Astrocyte (in vitro differentiated cells and primary cell): Measurements from ENCODE around the gene SLC35A2. TPM values are rescaled to one million over a fixed set of nuclear protein-coding genes. Genes with fewer than 3 reads are reported as not detected.
A peak's percentile ranks its signal among the peaks of the same experiment; 100 is the strongest.

ENCODE experiments used
- DNase-seq: peaks from one replicate; pipeline ENCODE4 v3.0.0-alpha.2; 2010; ENCODE audit warnings: low read depth
- FAIRE-seq: peaks from 2 replicates; lab custom pipeline; 2011; peaks lifted over from hg19 to GRCh38; lab: Jason Lieb, UNC
- H2AFZ ChIP-seq: 2 replicates; pipeline ENCODE4 v1.6.0; 2012; ENCODE audit warnings: low read depth, low read length, inconsistent platforms
- H3K27ac ChIP-seq: 2 replicates; pipeline ENCODE4 v1.5.1; 2011; ENCODE audit warnings: low read depth, low read length, inconsistent platforms
- H3K27me3 ChIP-seq: 2 replicates; pipeline ENCODE4 v1.6.0; 2011; ENCODE audit warnings: low read length, inconsistent platforms; ENCODE audit not compliant: insufficient read depth
- H3K36me3 ChIP-seq: 2 replicates; pipeline ENCODE4 v1.5.1; 2011; ENCODE audit warnings: low read length, inconsistent platforms; ENCODE audit not compliant: insufficient read depth
- H3K4me1 ChIP-seq: 2 replicates; pipeline ENCODE4 v1.5.1; 2011; ENCODE audit warnings: low read length, inconsistent platforms; ENCODE audit not compliant: insufficient read depth
- H3K4me2 ChIP-seq: 2 replicates; pipeline ENCODE4 v1.6.0; 2012; ENCODE audit warnings: low read length, inconsistent platforms
- H3K4me3 ChIP-seq: 2 replicates; pipeline ENCODE4 v1.5.1; 2011; ENCODE audit warnings: low read depth, mild to moderate bottlenecking, low read length, inconsistent platforms; ENCODE audit not compliant: insufficient read depth
- H3K79me2 ChIP-seq: 2 replicates; pipeline ENCODE4 v1.6.0; 2012; ENCODE audit warnings: mild to moderate bottlenecking, low read length, inconsistent platforms; ENCODE audit not compliant: insufficient read depth
- H3K9ac ChIP-seq: 2 replicates; pipeline ENCODE4 v1.6.0; 2012; ENCODE audit warnings: mild to moderate bottlenecking, low read length, inconsistent platforms
- H3K9me3 ChIP-seq: 2 replicates; pipeline ENCODE4 v1.5.1; 2012; ENCODE audit warnings: low read depth, mild to moderate bottlenecking, low read length, inconsistent platforms; ENCODE audit not compliant: insufficient read depth
- H4K20me1 ChIP-seq: 2 replicates; pipeline ENCODE4 v1.6.0; 2012; ENCODE audit warnings: low read length, inconsistent platforms; ENCODE audit not compliant: insufficient read depth
- H3K27ac Mint-ChIP-seq: one replicate; pipeline ENCODE4 v1.8.0; 2021; ENCODE audit warnings: mild to moderate bottlenecking, mixed read lengths; ENCODE audit not compliant: unreplicated experiment
- H3K27me3 Mint-ChIP-seq: one replicate; pipeline ENCODE4 v1.8.0; 2021; ENCODE audit warnings: low read depth, mixed read lengths; ENCODE audit not compliant: unreplicated experiment
- H3K36me3 Mint-ChIP-seq: one replicate; pipeline ENCODE4 v1.8.0; 2021; ENCODE audit warnings: low read depth, mixed read lengths; ENCODE audit not compliant: unreplicated experiment
- H3K4me1 Mint-ChIP-seq: one replicate; pipeline ENCODE4 v1.8.0; 2021; ENCODE audit warnings: low read depth, mixed read lengths; ENCODE audit not compliant: unreplicated experiment
- H3K4me3 Mint-ChIP-seq: one replicate; pipeline ENCODE4 v1.8.0; 2021; ENCODE audit warnings: mild to moderate bottlenecking, moderate library complexity, mixed read lengths; ENCODE audit not compliant: unreplicated experiment
- H3K9me3 Mint-ChIP-seq: one replicate; pipeline ENCODE4 v1.8.0; 2021; ENCODE audit warnings: mild to moderate bottlenecking, mixed read lengths; ENCODE audit not compliant: unreplicated experiment
- EZH2 ChIP-seq: IDR thresholded peaks from 2 replicates; pipeline ENCODE4 v1.6.1; 2012; ENCODE audit warnings: mild to moderate bottlenecking, low read length, inconsistent platforms; ENCODE audit not compliant: insufficient read depth
- total RNA-seq: library from RNA; stranded (reverse); gene quantifications from 2 replicates; pipeline ENCODE4 v1.2.1, GENCODE V29; 2021
- TF ChIP-seq, protein P1 (sequence below): IDR thresholded peaks from 2 replicates; pipeline ENCODE4 v1.5.1; 2011; ENCODE audit warnings: low read depth, mild to moderate bottlenecking, inconsistent platforms, low read length, moderate library complexity; ENCODE audit not compliant: insufficient read depth

Gene SLC35A2
- total RNA-seq, 1 donor from 2014 or later = 54.3 TPM

DNA sequence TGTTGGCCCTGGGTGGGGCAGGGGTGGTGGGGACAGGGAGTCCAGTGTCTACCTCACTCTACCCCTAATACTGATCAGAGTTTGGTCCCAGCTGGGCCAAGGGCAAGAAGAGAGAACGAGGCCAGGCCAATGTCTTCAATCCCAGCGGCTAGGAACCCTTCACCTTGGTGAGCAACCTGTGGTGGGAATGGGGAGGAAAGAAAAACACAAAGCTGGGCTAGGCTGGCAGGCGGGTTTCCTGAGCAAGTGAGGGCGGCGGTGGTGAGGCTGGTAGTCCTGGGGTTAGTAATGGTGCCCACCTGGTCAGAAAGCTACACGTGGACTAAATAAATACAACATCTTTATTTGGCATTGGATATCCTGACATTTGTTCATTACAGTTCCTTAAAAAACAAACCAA is 8.2 kb downstream of the SLC35A2 start:
- H3K9me3 ChIP-seq = no peaks in the 10 kb centered on the region
- H3K9me3 Mint-ChIP-seq = no peaks in the 10 kb centered on the region
- DNase-seq = no peak
- H3K27me3 ChIP-seq = no peaks in the 10 kb centered on the region
- no peak overlapping the region for H2AFZ ChIP-seq
- H3K4me2 ChIP-seq = no peak overlapping the region
- TF ChIP-seq, protein P1, sequence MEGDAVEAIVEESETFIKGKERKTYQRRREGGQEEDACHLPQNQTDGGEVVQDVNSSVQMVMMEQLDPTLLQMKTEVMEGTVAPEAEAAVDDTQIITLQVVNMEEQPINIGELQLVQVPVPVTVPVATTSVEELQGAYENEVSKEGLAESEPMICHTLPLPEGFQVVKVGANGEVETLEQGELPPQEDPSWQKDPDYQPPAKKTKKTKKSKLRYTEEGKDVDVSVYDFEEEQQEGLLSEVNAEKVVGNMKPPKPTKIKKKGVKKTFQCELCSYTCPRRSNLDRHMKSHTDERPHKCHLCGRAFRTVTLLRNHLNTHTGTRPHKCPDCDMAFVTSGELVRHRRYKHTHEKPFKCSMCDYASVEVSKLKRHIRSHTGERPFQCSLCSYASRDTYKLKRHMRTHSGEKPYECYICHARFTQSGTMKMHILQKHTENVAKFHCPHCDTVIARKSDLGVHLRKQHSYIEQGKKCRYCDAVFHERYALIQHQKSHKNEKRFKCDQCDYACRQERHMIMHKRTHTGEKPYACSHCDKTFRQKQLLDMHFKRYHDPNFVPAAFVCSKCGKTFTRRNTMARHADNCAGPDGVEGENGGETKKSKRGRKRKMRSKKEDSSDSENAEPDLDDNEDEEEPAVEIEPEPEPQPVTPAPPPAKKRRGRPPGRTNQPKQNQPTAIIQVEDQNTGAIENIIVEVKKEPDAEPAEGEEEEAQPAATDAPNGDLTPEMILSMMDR = no peak
- no peak for TF ChIP-seq EZH2
- H3K27ac ChIP-seq = no peak overlapping the region
- FAIRE-seq = no peak
- H3K36me3 Mint-ChIP-seq = peaks cover 9% of the 10 kb centered on the region
- no peaks in the 10 kb centered on the region for H3K27me3 Mint-ChIP-seq
- H3K4me1 ChIP-seq = no peaks in the 10 kb centered on the region
- H3K36me3 ChIP-seq = peaks cover 5% of the 10 kb centered on the region
- H3K4me3 Mint-ChIP-seq = peak overlapping the region; percentile 57
- H3K4me1 Mint-ChIP-seq = peaks cover 5% of the 10 kb centered on the region
- H3K4me3 ChIP-seq = no peak overlapping the region
- no peak overlapping the region for H3K27ac Mint-ChIP-seq
- H3K79me2 ChIP-seq = peaks cover 33% of the 10 kb centered on the region
- H3K9ac ChIP-seq = no peak overlapping the region
- peaks cover 26% of the 10 kb centered on the region for H4K20me1 ChIP-seq

DNA sequence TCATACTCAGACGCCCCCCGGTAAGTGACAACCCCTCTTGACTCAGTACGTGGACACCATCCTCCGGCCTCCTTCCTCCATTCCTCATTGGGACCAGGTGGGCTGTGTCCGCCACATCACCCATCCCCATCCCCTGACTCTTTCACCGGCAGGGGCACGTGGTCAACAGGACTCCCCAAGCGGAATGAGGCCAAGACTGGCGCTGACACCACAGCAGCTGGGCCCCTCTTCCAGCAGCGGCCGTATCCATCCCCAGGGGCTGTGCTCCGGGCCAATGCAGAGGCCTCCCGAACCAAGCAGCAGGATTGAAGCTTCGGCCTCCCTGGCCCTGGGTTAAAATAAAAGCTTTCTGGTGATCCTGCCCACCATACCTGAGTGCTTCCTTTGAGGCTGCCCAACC is 8.7 kb downstream of the SLC35A2 start:
- Mint-ChIP-seq H3K9me3 (no peaks in the 10 kb centered on the region), H3K27me3 (no peaks in the 10 kb centered on the region), H3K36me3 (peaks cover 9% of the 10 kb centered on the region), H3K27ac (no peak overlapping the region), H3K4me1 (peaks cover 5% of the 10 kb centered on the region), H3K4me3 (no peak overlapping the region)
- Histone ChIP-seq H3K9me3 (no peaks in the 10 kb centered on the region), H3K27me3 (no peaks in the 10 kb centered on the region), H3K36me3 (peaks cover 5% of the 10 kb centered on the region), H3K27ac (no peak overlapping the region), H3K4me1 (no peaks in the 10 kb centered on the region), H3K79me2 (peaks cover 34% of the 10 kb centered on the region), H4K20me1 (peaks cover 26% of the 10 kb centered on the region), H2AFZ (no peak overlapping the region), H3K9ac (no peak overlapping the region), H3K4me2 (no peak overlapping the region), H3K4me3 (no peak overlapping the region)
- FAIRE-seq (no peak), DNase-seq (no peak)
- TF ChIP-seq, protein P1 = no peak
- TF ChIP-seq EZH2 = no peak

DNA sequence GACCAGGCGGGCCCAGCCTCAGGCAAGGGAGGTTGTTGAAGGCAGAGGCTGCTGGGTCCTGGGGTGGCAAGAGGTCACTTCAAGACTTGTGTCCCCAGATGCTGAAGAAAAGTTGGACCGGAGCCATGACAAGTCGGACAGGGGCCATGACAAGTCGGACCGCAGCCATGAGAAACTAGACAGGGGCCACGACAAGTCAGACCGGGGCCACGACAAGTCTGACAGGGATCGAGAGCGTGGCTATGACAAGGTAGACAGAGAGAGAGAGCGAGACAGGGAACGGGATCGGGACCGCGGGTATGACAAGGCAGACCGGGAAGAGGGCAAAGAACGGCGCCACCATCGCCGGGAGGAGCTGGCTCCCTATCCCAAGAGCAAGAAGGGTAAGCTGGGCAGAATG is 9.3 kb downstream of the SLC35A2 start:
- TF ChIP-seq, protein P1 = no peak
- TF ChIP-seq EZH2 = no peak
- H3K4me1 Mint-ChIP-seq = peaks cover 5% of the 10 kb centered on the region
- H3K4me3 Mint-ChIP-seq = no peak overlapping the region
- H3K36me3 Mint-ChIP-seq = peaks cover 9% of the 10 kb centered on the region
- peaks cover 5% of the 10 kb centered on the region for H3K36me3 ChIP-seq
- H3K27ac ChIP-seq = no peak overlapping the region
- peak overlapping the region; percentile 38 for H3K27ac Mint-ChIP-seq
- peaks cover 26% of the 10 kb centered on the region for H4K20me1 ChIP-seq
- H3K4me2 ChIP-seq = no peak overlapping the region
- peaks cover 34% of the 10 kb centered on the region for H3K79me2 ChIP-seq
- DNase-seq = no peak
- H2AFZ ChIP-seq = no peak overlapping the region
- no peak overlapping the region for H3K4me3 ChIP-seq
- no peaks in the 10 kb centered on the region for H3K9me3 Mint-ChIP-seq
- H3K9ac ChIP-seq = no peak overlapping the region
- H3K27me3 Mint-ChIP-seq = no peaks in the 10 kb centered on the region
- no peak for FAIRE-seq
- H3K4me1 ChIP-seq = no peaks in the 10 kb centered on the region
- no peaks in the 10 kb centered on the region for H3K27me3 ChIP-seq
- H3K9me3 ChIP-seq = no peaks in the 10 kb centered on the region
